ENCODE data around the gene SRPX2.

Gene SRPX2

GRCh38 chrX:100659431-100660137 lies 15.6 kb downstream of the SRPX2 start:
- Histone ChIP-seq H3K9me3 (ENCODE audit: control extremely low read depth in 1 of 5, control insufficient read depth in 4 of 5, insufficient read depth in 2 of 5, low read depth in 1 of 5, low read length in 4 of 5) (no peaks in the 10 kb centered on the region), H3K4me1 (ENCODE audit: control extremely low read depth in 1 of 4, control insufficient read depth in 4 of 4, insufficient read depth in 4 of 4, low read length in 3 of 4) (no peaks in the 10 kb centered on the region), H3K27ac (ENCODE audit: insufficient read depth in 1 of 2, low read depth in 1 of 2, low read length in 2 of 2, poor library complexity in 1 of 2, severe bottlenecking in 2 of 2) (no peak overlapping the region), H3K4me3 (ENCODE audit: control insufficient read depth in 1 of 7, extremely low read depth in 1 of 7, insufficient read depth in 4 of 7, low read depth in 2 of 7, low read length in 6 of 7) (no peak overlapping the region), H3K36me3 (ENCODE audit: control insufficient read depth in 4 of 4, insufficient read depth in 4 of 4, low read length in 3 of 4) (peaks cover 0 to under 1% (median 0%) of the 10 kb centered on the region in 4 experiments), H3K27me3 (replicated peaks in 2 of 5; ENCODE audit: control insufficient read depth in 4 of 5, insufficient read depth in 5 of 5, low read length in 4 of 5) (peaks cover 0 to 10% (median 0%) of the 10 kb centered on the region in 5 experiments)
- DNase-seq, result no peak
- CTCF ChIA-PET, result no interaction called here
- 73% methylated on average over 2 of the region's 4 CpGs for WGBS (ENCODE audit: insufficient coverage)
- POLR2A ChIA-PET, result no interaction called here

GRCh38 chrX:100662170-100662569 lies 18.2 kb downstream of the SRPX2 start:
- Histone ChIP-seq H3K27me3 (replicated peaks in 2 of 5; ENCODE audit: control insufficient read depth in 4 of 5, insufficient read depth in 5 of 5, low read length in 4 of 5) (peaks cover 0 to 11% (median 0%) of the 10 kb centered on the region in 5 experiments), H3K27ac (ENCODE audit: insufficient read depth in 1 of 2, low read depth in 1 of 2, low read length in 2 of 2, poor library complexity in 1 of 2, severe bottlenecking in 2 of 2) (no peak overlapping the region), H3K4me3 (ENCODE audit: control insufficient read depth in 1 of 7, extremely low read depth in 1 of 7, insufficient read depth in 4 of 7, low read depth in 2 of 7, low read length in 6 of 7) (no peak overlapping the region), H3K9me3 (ENCODE audit: control extremely low read depth in 1 of 5, control insufficient read depth in 4 of 5, insufficient read depth in 2 of 5, low read depth in 1 of 5, low read length in 4 of 5) (no peaks in the 10 kb centered on the region), H3K36me3 (ENCODE audit: control insufficient read depth in 4 of 4, insufficient read depth in 4 of 4, low read length in 3 of 4) (peaks cover 0 to 5% (median 0%) of the 10 kb centered on the region in 4 experiments), H3K4me1 (ENCODE audit: control extremely low read depth in 1 of 4, control insufficient read depth in 4 of 4, insufficient read depth in 4 of 4, low read length in 3 of 4) (no peaks in the 10 kb centered on the region)
- ChIA-PET POLR2A (no interaction called here), CTCF (interaction anchor here (1.4 kb wide), 1 partner anchor 10 kb away, joined by 3 read pairs; no protein-coding TSS in a partner anchor)
- DNase-seq, result no peak
- WGBS (ENCODE audit: insufficient coverage), result 92% methylated on average over 13 of the region's 13 CpGs

GRCh38 chrX:100662796-100663195 lies 18.8 kb downstream of the SRPX2 start:
- H3K9me3 ChIP-seq (ENCODE audit: control extremely low read depth in 1 of 5, control insufficient read depth in 4 of 5, insufficient read depth in 2 of 5, low read depth in 1 of 5, low read length in 4 of 5), result no peaks in the 10 kb centered on the region
- no peak overlapping the region for H3K27ac ChIP-seq (ENCODE audit: insufficient read depth in 1 of 2, low read depth in 1 of 2, low read length in 2 of 2, poor library complexity in 1 of 2, severe bottlenecking in 2 of 2)
- CTCF ChIA-PET, result interaction anchor here (1.3 to 1.4 kb wide), 2 partner anchors 11 to 23 kb away, joined by 3 read pairs; no protein-coding TSS in a partner anchor
- H3K4me3 ChIP-seq (ENCODE audit: control insufficient read depth in 1 of 7, extremely low read depth in 1 of 7, insufficient read depth in 4 of 7, low read depth in 2 of 7, low read length in 6 of 7), result no peak overlapping the region
- H3K36me3 ChIP-seq (ENCODE audit: control insufficient read depth in 4 of 4, insufficient read depth in 4 of 4, low read length in 3 of 4), result peaks cover 0 to 6% (median 0%) of the 10 kb centered on the region in 4 experiments
- H3K27me3 ChIP-seq (replicated peaks in 2 of 5; ENCODE audit: control insufficient read depth in 4 of 5, insufficient read depth in 5 of 5, low read length in 4 of 5), result peaks cover 0 to 11% (median 0%) of the 10 kb centered on the region in 5 experiments
- POLR2A ChIA-PET, result no interaction called here
- no peaks in the 10 kb centered on the region for H3K4me1 ChIP-seq (ENCODE audit: control extremely low read depth in 1 of 4, control insufficient read depth in 4 of 4, insufficient read depth in 4 of 4, low read length in 3 of 4)
- WGBS (ENCODE audit: insufficient coverage), result 67% methylated on average over 2 of the region's 4 CpGs
- DNase-seq, result no peak

GRCh38 chrX:100663642-100664041 lies 19.6 kb downstream of the SRPX2 start:
- 14% methylated on average over 1 of the region's 2 CpGs for WGBS (ENCODE audit: insufficient coverage)
- ChIA-PET POLR2A (no interaction called here), CTCF (interaction anchor here (1.3 kb wide), 1 partner anchor 22 kb away, joined by 3 read pairs; no protein-coding TSS in a partner anchor)
- Histone ChIP-seq H3K4me1 (ENCODE audit: control extremely low read depth in 1 of 4, control insufficient read depth in 4 of 4, insufficient read depth in 4 of 4, low read length in 3 of 4) (no peaks in the 10 kb centered on the region), H3K36me3 (ENCODE audit: control insufficient read depth in 4 of 4, insufficient read depth in 4 of 4, low read length in 3 of 4) (peaks cover 0 to 6% (median 0%) of the 10 kb centered on the region in 4 experiments), H3K9me3 (ENCODE audit: control extremely low read depth in 1 of 5, control insufficient read depth in 4 of 5, insufficient read depth in 2 of 5, low read depth in 1 of 5, low read length in 4 of 5) (no peaks in the 10 kb centered on the region), H3K27me3 (replicated peaks in 2 of 5; ENCODE audit: control insufficient read depth in 4 of 5, insufficient read depth in 5 of 5, low read length in 4 of 5) (peaks cover 0 to 11% (median 0%) of the 10 kb centered on the region in 5 experiments), H3K4me3 (ENCODE audit: control insufficient read depth in 1 of 7, extremely low read depth in 1 of 7, insufficient read depth in 4 of 7, low read depth in 2 of 7, low read length in 6 of 7) (no peak overlapping the region), H3K27ac (ENCODE audit: insufficient read depth in 1 of 2, low read depth in 1 of 2, low read length in 2 of 2, poor library complexity in 1 of 2, severe bottlenecking in 2 of 2) (no peak overlapping the region)
- DNase-seq, result no peak

GRCh38 chrX:100672966-100673365 lies 29.0 kb downstream of the SRPX2 start:
- ChIA-PET CTCF (interaction anchor here (1.1 to 7.2 kb wide), 4 partner anchors 14 to 161 kb away, joined by 3 to 46 read pairs (median 6); no protein-coding TSS in a partner anchor), POLR2A (no interaction called here)
- DNase-seq, result no peak
- Histone ChIP-seq H3K27ac (ENCODE audit: insufficient read depth in 1 of 2, low read depth in 1 of 2, low read length in 2 of 2, poor library complexity in 1 of 2, severe bottlenecking in 2 of 2) (no peak overlapping the region), H3K27me3 (replicated peaks in 2 of 5; ENCODE audit: control insufficient read depth in 4 of 5, insufficient read depth in 5 of 5, low read length in 4 of 5) (no peaks in the 10 kb centered on the region), H3K4me1 (ENCODE audit: control extremely low read depth in 1 of 4, control insufficient read depth in 4 of 4, insufficient read depth in 4 of 4, low read length in 3 of 4) (peaks cover 0 to 4% (median 3%) of the 10 kb centered on the region in 4 experiments), H3K9me3 (ENCODE audit: control extremely low read depth in 1 of 5, control insufficient read depth in 4 of 5, insufficient read depth in 2 of 5, low read depth in 1 of 5, low read length in 4 of 5) (no peaks in the 10 kb centered on the region), H3K4me3 (ENCODE audit: control insufficient read depth in 1 of 7, extremely low read depth in 1 of 7, insufficient read depth in 4 of 7, low read depth in 2 of 7, low read length in 6 of 7) (no peak overlapping the region), H3K36me3 (ENCODE audit: control insufficient read depth in 4 of 4, insufficient read depth in 4 of 4, low read length in 3 of 4) (peaks cover 0 to 16% (median 2%) of the 10 kb centered on the region in 4 experiments)
- 63% methylated on average over 3 of the region's 3 CpGs for WGBS (ENCODE audit: insufficient coverage)

GRCh38 chrX:100673397-100673953 lies 29.5 kb downstream of the SRPX2 start:
- no peaks in the 10 kb centered on the region for H3K9me3 ChIP-seq (ENCODE audit: control extremely low read depth in 1 of 5, control insufficient read depth in 4 of 5, insufficient read depth in 2 of 5, low read depth in 1 of 5, low read length in 4 of 5)

GRCh38 chrX:100674705-100675104 lies 30.7 kb downstream of the SRPX2 start:
- peaks cover 0 to 3% (median 0%) of the 10 kb centered on the region in 5 experiments for H3K27me3 ChIP-seq (replicated peaks in 2 of 5; ENCODE audit: control insufficient read depth in 4 of 5, insufficient read depth in 5 of 5, low read length in 4 of 5)
- WGBS (ENCODE audit: insufficient coverage), result 40% methylated on average over 1 of the region's 2 CpGs
- CTCF ChIA-PET, result interaction anchor here (1.8 to 7.2 kb wide), 2 partner anchors 10 to 95 kb away, joined by 10 to 46 read pairs; no protein-coding TSS in a partner anchor
- H3K4me3 ChIP-seq (ENCODE audit: control insufficient read depth in 1 of 7, extremely low read depth in 1 of 7, insufficient read depth in 4 of 7, low read depth in 2 of 7, low read length in 6 of 7), result no peak overlapping the region
- H3K4me1 ChIP-seq (ENCODE audit: control extremely low read depth in 1 of 4, control insufficient read depth in 4 of 4, insufficient read depth in 4 of 4, low read length in 3 of 4), result peaks cover 0 to 4% (median 3%) of the 10 kb centered on the region in 4 experiments
- no peaks in the 10 kb centered on the region for H3K9me3 ChIP-seq (ENCODE audit: control extremely low read depth in 1 of 5, control insufficient read depth in 4 of 5, insufficient read depth in 2 of 5, low read depth in 1 of 5, low read length in 4 of 5)
- H3K36me3 ChIP-seq (ENCODE audit: control insufficient read depth in 4 of 4, insufficient read depth in 4 of 4, low read length in 3 of 4), result peaks cover 0 to 26% (median 4%) of the 10 kb centered on the region in 4 experiments
- DNase-seq, result no peak
- POLR2A ChIA-PET, result no interaction called here
- no peak overlapping the region for H3K27ac ChIP-seq (ENCODE audit: insufficient read depth in 1 of 2, low read depth in 1 of 2, low read length in 2 of 2, poor library complexity in 1 of 2, severe bottlenecking in 2 of 2)

More at GRCh38 chrX:100673397-100673953, 29.5 kb downstream of the SRPX2 start:
- POLR2A ChIA-PET, result no interaction called here
- Histone ChIP-seq H3K27me3 (replicated peaks in 2 of 5; ENCODE audit: control insufficient read depth in 4 of 5, insufficient read depth in 5 of 5, low read length in 4 of 5) (no peaks in the 10 kb centered on the region), H3K27ac (ENCODE audit: insufficient read depth in 1 of 2, low read depth in 1 of 2, low read length in 2 of 2, poor library complexity in 1 of 2, severe bottlenecking in 2 of 2) (no peak overlapping the region), H3K4me1 (ENCODE audit: control extremely low read depth in 1 of 4, control insufficient read depth in 4 of 4, insufficient read depth in 4 of 4, low read length in 3 of 4) (peaks cover 0 to 4% (median 3%) of the 10 kb centered on the region in 4 experiments), H3K4me3 (ENCODE audit: control insufficient read depth in 1 of 7, extremely low read depth in 1 of 7, insufficient read depth in 4 of 7, low read depth in 2 of 7, low read length in 6 of 7) (no peak overlapping the region), H3K36me3 (ENCODE audit: control insufficient read depth in 4 of 4, insufficient read depth in 4 of 4, low read length in 3 of 4) (peaks cover 0 to 20% (median 4%) of the 10 kb centered on the region in 4 experiments)
- CTCF ChIA-PET, result interaction anchor here (0.7 to 7.2 kb wide), 4 partner anchors 32 to 162 kb away, joined by 3 to 46 read pairs (median 4); no protein-coding TSS in a partner anchor
- WGBS (ENCODE audit: insufficient coverage), result 80% methylated on average over 2 of the region's 3 CpGs
- DNase-seq, result no peak
